GM10266 (cell line): ENCODE measurements around the gene TANC1.

Experiments used
- DNase-seq: peaks from one replicate; pipeline ENCODE4 v3.0.0; 2012; ENCODE audit errors: extremely low spot score
- CTCF ChIP-seq: IDR thresholded peaks from 2 replicates; pipeline ENCODE4 v1.5.1; 2012; ENCODE audit warnings: mild to moderate bottlenecking, low read depth; ENCODE audit not compliant: control insufficient read depth, insufficient read depth; ENCODE audit errors: missing control alignments

Gene TANC1

DNA sequence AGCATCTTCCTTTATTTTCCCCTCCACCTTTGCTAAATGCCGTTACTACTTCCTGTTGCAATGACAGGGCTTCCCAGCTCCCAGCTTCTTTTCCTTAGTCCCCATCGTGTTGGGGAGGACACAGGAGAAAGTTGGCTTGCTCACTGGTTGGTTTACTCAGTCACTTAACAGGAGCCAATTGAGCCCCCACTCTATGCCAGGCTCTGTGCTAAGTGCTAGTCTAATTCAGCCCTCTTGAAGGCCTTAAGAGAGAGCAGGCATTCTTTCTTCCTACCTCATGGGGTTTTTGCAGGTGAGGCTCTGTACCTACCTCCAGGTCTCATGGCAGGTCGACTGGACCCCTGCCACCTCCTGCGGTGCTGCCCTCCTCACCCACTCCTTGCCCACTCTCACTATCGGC lies 20.1 kb downstream of the TANC1 start:
- DNase-seq, result no peak
- no peak for TF ChIP-seq CTCF

- no peak for DNase-seq
- TF ChIP-seq CTCF, result no peak
Observed at GRCh38 chr2:158989165-158989564, 20.7 kb downstream of the TANC1 start.

- DNase-seq, result no peak
- TF ChIP-seq CTCF, result no peak
Observed at GRCh38 chr2:158990397-158991214, 22.2 kb downstream of the TANC1 start.

- no peak for DNase-seq
- TF ChIP-seq CTCF, result no peak
Observed at GRCh38 chr2:158993030-158993429, 24.6 kb downstream of the TANC1 start.

DNA sequence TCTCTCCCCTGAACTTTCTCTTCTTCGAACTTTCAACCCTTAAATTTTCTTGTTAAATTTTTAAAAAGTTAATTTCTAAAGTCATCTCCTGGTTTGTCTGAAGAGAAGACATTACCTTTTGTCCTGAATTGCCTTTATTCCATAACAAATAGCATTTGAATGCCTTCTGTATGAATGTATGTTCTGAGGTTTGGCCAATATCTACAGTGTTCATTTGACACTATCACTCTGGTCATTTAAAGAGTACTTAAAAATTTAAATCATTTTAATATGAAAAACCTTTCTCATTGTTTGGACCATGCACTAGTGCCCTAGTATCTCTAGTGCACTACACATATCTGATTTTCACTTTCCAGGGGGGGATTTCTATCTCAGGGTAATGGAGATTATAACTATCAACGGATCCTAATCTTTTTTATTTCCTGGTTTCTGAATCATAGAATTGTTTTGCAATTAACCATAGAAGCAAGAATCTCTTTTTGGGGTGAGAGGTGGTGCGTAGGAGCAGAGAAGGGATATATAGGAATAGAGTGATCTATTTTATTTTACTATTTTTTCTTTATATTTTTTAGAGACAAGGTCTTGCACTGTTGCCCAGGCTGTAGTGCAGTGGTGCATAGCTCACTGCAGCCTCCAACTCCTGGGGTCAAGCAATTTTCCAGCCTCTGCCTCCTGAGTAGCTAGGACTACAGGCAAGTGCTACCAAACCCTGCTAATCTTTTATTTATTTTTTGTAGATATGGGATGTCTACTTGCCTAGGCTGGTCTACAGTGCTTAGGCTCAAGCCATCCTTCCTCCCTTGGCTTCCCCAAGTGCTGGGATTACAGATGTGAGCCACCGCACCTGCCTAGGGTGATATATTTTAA lies 25.5 kb downstream of the TANC1 start:
- no peak for TF ChIP-seq CTCF
- no peak for DNase-seq

- no peak for DNase-seq
- no peak for TF ChIP-seq CTCF
Observed at GRCh38 chr2:158994920-158995676, 26.7 kb downstream of the TANC1 start.
